Activated CD8-positive, alpha-beta T cell treated with anti-CD3 and anti-CD28 coated beads for 36 hours (primary cell): ENCODE data around the gene EXOC3. TPM values are rescaled to one million over a fixed set of nuclear protein-coding genes. Genes with fewer than 3 reads are reported as not detected.
A peak's percentile ranks its signal among the peaks of the same experiment; 100 is the strongest.

Source experiments
- ATAC-seq: fragments of 200-7000 bp; cut with Tn5 transposase; one replicate; pipeline ENCODE4 v1.10.0; 2021; ENCODE audit warnings: mild to moderate bottlenecking, moderate library complexity
- CTCF ChIA-PET: fragments of 350-600 bp; sonication (Branson Sonifier 250); formaldehyde crosslinking; loops from one replicate; lab custom pipeline; 2021; ENCODE audit warnings: antibody characterized with exemption; lab: Charles Lee
- POLR2A ChIA-PET: fragments of 350-600 bp; sonication (Branson Sonifier 250); formaldehyde crosslinking; loops from one replicate; lab custom pipeline; 2021; ENCODE audit warnings: antibody characterized with exemption; lab: Charles Lee
- DNase-seq: peaks from one replicate; pipeline ENCODE4 v3.0.0-alpha.2; 2020
- H3K27ac Mint-ChIP-seq: one replicate; pipeline ENCODE4 v1.8.0; 2021; ENCODE audit warnings: mild to moderate bottlenecking, mixed read lengths
- H3K27me3 Mint-ChIP-seq: one replicate; pipeline ENCODE4 v1.8.0; 2021; ENCODE audit warnings: mixed read lengths
- H3K36me3 Mint-ChIP-seq: one replicate; pipeline ENCODE4 v1.8.0; 2021; ENCODE audit warnings: low read depth, mixed read lengths
- H3K4me1 Mint-ChIP-seq: one replicate; pipeline ENCODE4 v1.8.0; 2021; ENCODE audit warnings: low read depth, mixed read lengths
- H3K4me3 Mint-ChIP-seq: one replicate; pipeline ENCODE4 v1.8.0; 2021; ENCODE audit warnings: mild to moderate bottlenecking, moderate library complexity, mixed read lengths
- H3K9me3 Mint-ChIP-seq: one replicate; pipeline ENCODE4 v1.8.0; 2021; ENCODE audit warnings: mixed read lengths
- CTCF ChIP-seq: fragments of 200-600 bp; IDR thresholded peaks from one replicate; pipeline ENCODE4 v1.8.0; 2022; ENCODE audit warnings: antibody characterized with exemption, mild to moderate bottlenecking
- intact Hi-C: fragments of 100-400 bp; cut with micrococcal nuclease; formaldehyde crosslinking; loops from one replicate; pipeline ENCODE4 v1.10.0; 2022
- total RNA-seq, 2 experiments: library from RNA; stranded (reverse); gene quantifications; one replicate each; pipeline ENCODE4 v1.2.3, GENCODE V29; 2021

EXOC3 gene
- total RNA-seq, 2 experiments from 2014 or later, result 65.9 to 67.6 TPM

- peaks cover 9% of the 10 kb centered on the region for H3K4me1 Mint-ChIP-seq
- peaks cover 2% of the 10 kb centered on the region for H3K27me3 Mint-ChIP-seq
- H3K9me3 Mint-ChIP-seq, result no peaks in the 10 kb centered on the region
- ChIA-PET POLR2A (no interaction called here), CTCF (no interaction called here)
- no peak overlapping the region for H3K27ac Mint-ChIP-seq
- intact Hi-C loops, result no loop called here
- DNase-seq (no peak), ATAC-seq (no peak)
- TF ChIP-seq CTCF, result no peak
- peaks cover 2% of the 10 kb centered on the region for H3K36me3 Mint-ChIP-seq
- H3K4me3 Mint-ChIP-seq, result no peak overlapping the region
Measured at GRCh38 chr5:482506-482905, 39.5 kb downstream of the EXOC3 start.

GRCh38 chr5:483011-483410, 40.0 kb downstream of the EXOC3 start:
- Mint-ChIP-seq H3K9me3 (no peaks in the 10 kb centered on the region), H3K27ac (no peak overlapping the region), H3K36me3 (no peaks in the 10 kb centered on the region), H3K27me3 (peaks cover 2% of the 10 kb centered on the region), H3K4me1 (peaks cover 9% of the 10 kb centered on the region), H3K4me3 (no peak overlapping the region)
- ChIA-PET CTCF (no interaction called here), POLR2A (no interaction called here)
- TF ChIP-seq CTCF, result no peak
- ATAC-seq, result no peak
- no peak for DNase-seq
- intact Hi-C loops, result no loop called here

GRCh38 chr5:483434-484140, 40.6 kb downstream of the EXOC3 start:
- Mint-ChIP-seq H3K9me3 (no peaks in the 10 kb centered on the region), H3K27ac (no peak overlapping the region), H3K27me3 (peaks cover 2% of the 10 kb centered on the region), H3K4me3 (no peak overlapping the region), H3K36me3 (no peaks in the 10 kb centered on the region), H3K4me1 (peaks cover 9% of the 10 kb centered on the region)
- ChIA-PET CTCF (no interaction called here), POLR2A (no interaction called here)
- peak; percentile 43 for DNase-seq
- peak; percentile 52 for ATAC-seq
- intact Hi-C loops, result no loop called here
- TF ChIP-seq CTCF, result no peak

- POLR2A ChIA-PET, result no interaction called here
- ATAC-seq, result no peak
- CTCF ChIA-PET, result no interaction called here
- Mint-ChIP-seq H3K4me1 (peaks cover 9% of the 10 kb centered on the region), H3K4me3 (no peak overlapping the region), H3K9me3 (no peaks in the 10 kb centered on the region), H3K27me3 (peaks cover 2% of the 10 kb centered on the region), H3K36me3 (no peaks in the 10 kb centered on the region), H3K27ac (no peak overlapping the region)
- no peak for TF ChIP-seq CTCF
- DNase-seq, result no peak
- intact Hi-C loops, result no loop called here
Measured at GRCh38 chr5:484556-484955, 41.6 kb downstream of the EXOC3 start.

GRCh38 chr5:485113-485945, 42.4 kb downstream of the EXOC3 start:
- Mint-ChIP-seq H3K4me3 (no peak overlapping the region), H3K9me3 (no peaks in the 10 kb centered on the region), H3K27me3 (peaks cover 2% of the 10 kb centered on the region), H3K27ac (no peak overlapping the region), H3K4me1 (peaks cover 9% of the 10 kb centered on the region), H3K36me3 (no peaks in the 10 kb centered on the region)
- TF ChIP-seq CTCF, result no peak
- no peak for DNase-seq
- ATAC-seq, result no peak
- intact Hi-C loops, result no loop called here
- POLR2A ChIA-PET, result interaction anchor here (1.4 kb wide), 1 partner anchor 19 kb away, joined by 3 read pairs; no protein-coding TSS in a partner anchor
- CTCF ChIA-PET, result no interaction called here
